ENCODE data around the gene PIBF1.
A peak's percentile ranks its signal among the peaks of the same experiment; 100 is the strongest.

The PIBF1 gene

GRCh38 chr13:73058736-73059459 is 277.0 kb downstream of the PIBF1 start, which contains the start of gene KLF5:
Gene KLF5 (plus strand): TSS chr13:73059005. CDS start chr13:73059328, 323 bp downstream.
- peaks cover 10% of the 10 kb centered on the region for H3K36me3 Mint-ChIP-seq (ENCODE audit: low read depth)
- H3K4me1 Mint-ChIP-seq (ENCODE audit: low read depth), result peaks cover 17% of the 10 kb centered on the region
- peak within 1 kb of the TSS; percentile 86 for H3K4me3 Mint-ChIP-seq
- peaks cover 65% of the 10 kb centered on the region for H3K27me3 Mint-ChIP-seq (ENCODE audit: low read depth)
- H3K27ac Mint-ChIP-seq, result peak within 1 kb of the TSS; percentile 79
- peak; percentile 96 for DNase-seq (ENCODE audit: low spot score)
- no peaks in the 10 kb centered on the region for H3K9me3 Mint-ChIP-seq

- Mint-ChIP-seq H3K9me3 (no peaks in the 10 kb centered on the region), H3K27me3 (ENCODE audit: low read depth) (peaks cover 63% of the 10 kb centered on the region), H3K36me3 (ENCODE audit: low read depth) (peaks cover 10% of the 10 kb centered on the region), H3K27ac (no peak overlapping the region), H3K4me1 (ENCODE audit: low read depth) (peaks cover 17% of the 10 kb centered on the region), H3K4me3 (peak overlapping the region; percentile 81)
- DNase-seq (ENCODE audit: low spot score), result peak; percentile 35
These were observed 277.7 kb downstream of the PIBF1 start for GRCh38 chr13:73059460-73060250.

- peak overlapping the region; percentile 81 for H3K4me3 Mint-ChIP-seq
- H3K27ac Mint-ChIP-seq, result no peak overlapping the region
- H3K27me3 Mint-ChIP-seq (ENCODE audit: low read depth), result peaks cover 58% of the 10 kb centered on the region
- peaks cover 17% of the 10 kb centered on the region for H3K4me1 Mint-ChIP-seq (ENCODE audit: low read depth)
- DNase-seq (ENCODE audit: low spot score), result no peak
- H3K9me3 Mint-ChIP-seq, result no peaks in the 10 kb centered on the region
- H3K36me3 Mint-ChIP-seq (ENCODE audit: low read depth), result peaks cover 10% of the 10 kb centered on the region
These were observed 278.6 kb downstream of the PIBF1 start for GRCh38 chr13:73060251-73061160.

- Mint-ChIP-seq H3K27me3 (ENCODE audit: low read depth) (peaks cover 49% of the 10 kb centered on the region), H3K4me1 (ENCODE audit: low read depth) (peaks cover 17% of the 10 kb centered on the region), H3K36me3 (ENCODE audit: low read depth) (peaks cover 10% of the 10 kb centered on the region), H3K27ac (no peak overlapping the region), H3K9me3 (no peaks in the 10 kb centered on the region), H3K4me3 (no peak overlapping the region)
- no peak for DNase-seq (ENCODE audit: low spot score)
These were observed 279.5 kb downstream of the PIBF1 start for GRCh38 chr13:73061473-73061872.

DNA sequence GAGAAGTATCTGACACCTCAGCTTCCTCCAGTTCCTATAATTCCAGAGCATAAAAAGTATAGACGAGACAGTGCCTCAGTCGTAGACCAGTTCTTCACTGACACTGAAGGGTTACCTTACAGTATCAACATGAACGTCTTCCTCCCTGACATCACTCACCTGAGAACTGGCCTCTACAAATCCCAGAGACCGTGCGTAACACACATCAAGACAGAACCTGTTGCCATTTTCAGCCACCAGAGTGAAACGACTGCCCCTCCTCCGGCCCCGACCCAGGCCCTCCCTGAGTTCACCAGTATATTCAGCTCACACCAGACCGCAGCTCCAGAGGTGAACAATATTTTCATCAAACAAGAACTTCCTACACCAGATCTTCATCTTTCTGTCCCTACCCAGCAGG is 279.9 kb downstream of the PIBF1 start:
- peaks cover 48% of the 10 kb centered on the region for H3K27me3 Mint-ChIP-seq (ENCODE audit: low read depth)
- no peak overlapping the region for H3K4me3 Mint-ChIP-seq
- DNase-seq (ENCODE audit: low spot score), result no peak
- no peak overlapping the region for H3K27ac Mint-ChIP-seq
- peaks cover 10% of the 10 kb centered on the region for H3K36me3 Mint-ChIP-seq (ENCODE audit: low read depth)
- peaks cover 17% of the 10 kb centered on the region for H3K4me1 Mint-ChIP-seq (ENCODE audit: low read depth)
- H3K9me3 Mint-ChIP-seq, result no peaks in the 10 kb centered on the region

DNA sequence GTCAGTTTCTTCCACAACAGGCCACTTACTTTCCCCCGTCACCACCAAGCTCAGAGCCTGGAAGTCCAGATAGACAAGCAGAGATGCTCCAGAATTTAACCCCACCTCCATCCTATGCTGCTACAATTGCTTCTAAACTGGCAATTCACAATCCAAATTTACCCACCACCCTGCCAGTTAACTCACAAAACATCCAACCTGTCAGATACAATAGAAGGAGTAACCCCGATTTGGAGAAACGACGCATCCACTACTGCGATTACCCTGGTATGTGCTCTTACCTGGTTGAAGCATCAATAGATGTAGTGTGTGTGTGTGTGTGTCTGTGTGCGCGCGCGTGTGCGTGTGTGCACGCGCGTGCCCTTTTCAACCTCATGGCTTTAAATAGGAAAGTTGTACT is 280.5 kb downstream of the PIBF1 start:
- no peak overlapping the region for H3K27ac Mint-ChIP-seq
- peaks cover 17% of the 10 kb centered on the region for H3K4me1 Mint-ChIP-seq (ENCODE audit: low read depth)
- no peak overlapping the region for H3K4me3 Mint-ChIP-seq
- no peak for DNase-seq (ENCODE audit: low spot score)
- peaks cover 10% of the 10 kb centered on the region for H3K36me3 Mint-ChIP-seq (ENCODE audit: low read depth)
- H3K27me3 Mint-ChIP-seq (ENCODE audit: low read depth), result peaks cover 44% of the 10 kb centered on the region
- no peaks in the 10 kb centered on the region for H3K9me3 Mint-ChIP-seq

GRCh38 chr13:73063166-73063565 is 281.2 kb downstream of the PIBF1 start:
- Mint-ChIP-seq H3K4me1 (ENCODE audit: low read depth) (peaks cover 16% of the 10 kb centered on the region), H3K27ac (no peak overlapping the region), H3K4me3 (no peak overlapping the region), H3K36me3 (ENCODE audit: low read depth) (peaks cover 10% of the 10 kb centered on the region), H3K27me3 (ENCODE audit: low read depth) (peaks cover 37% of the 10 kb centered on the region), H3K9me3 (no peaks in the 10 kb centered on the region)
- no peak for DNase-seq (ENCODE audit: low spot score)

GRCh38 chr13:73065036-73065435 is 283.1 kb downstream of the PIBF1 start:
- Mint-ChIP-seq H3K4me1 (ENCODE audit: low read depth) (peaks cover 7% of the 10 kb centered on the region), H3K9me3 (no peaks in the 10 kb centered on the region), H3K27ac (no peak overlapping the region), H3K36me3 (ENCODE audit: low read depth) (peaks cover 10% of the 10 kb centered on the region), H3K27me3 (ENCODE audit: low read depth) (peaks cover 25% of the 10 kb centered on the region), H3K4me3 (no peak overlapping the region)
- DNase-seq (ENCODE audit: low spot score), result no peak

- Mint-ChIP-seq H3K27ac (no peak overlapping the region), H3K4me3 (no peak overlapping the region), H3K4me1 (ENCODE audit: low read depth) (peaks cover under 1% of the 10 kb centered on the region), H3K36me3 (ENCODE audit: low read depth) (peaks cover 10% of the 10 kb centered on the region), H3K27me3 (ENCODE audit: low read depth) (peaks cover 18% of the 10 kb centered on the region), H3K9me3 (no peaks in the 10 kb centered on the region)
- no peak for DNase-seq (ENCODE audit: low spot score)
These were observed 283.9 kb downstream of the PIBF1 start for GRCh38 chr13:73065665-73066340.
